IMR-90 (cell line): ENCODE data around the gene COL3A1. TPM values are rescaled to one million over a fixed set of nuclear protein-coding genes. Genes with fewer than 3 reads are reported as not detected.

Source experiments
- ATAC-seq: fragments of 200-7000 bp; cut with Tn5 transposase; 2 replicates; pipeline ENCODE4 v1.9.1; 2020; ENCODE audit warnings: low read depth, mild to moderate bottlenecking, moderate library complexity
- BruUV-seq: library from RNA; stranded (reverse); fragments of 400-500 nt; replicated peaks from 2 replicates; lab custom pipeline; 2021; lab: Mats Ljungman, UMichigan
- CTCF ChIA-PET: fragments of 300-600 bp; formaldehyde crosslinking; extraction: SDS; loops from one replicate; lab custom pipeline; 2021; ENCODE audit warnings: antibody characterized with exemption; lab: Yijun Ruan, JAX
- POLR2A ChIA-PET: fragments of 300-600 bp; sonication (Branson Sonifier 250); formaldehyde crosslinking; loops from one replicate; lab custom pipeline; 2022; ENCODE audit warnings: antibody characterized with exemption; ENCODE audit not compliant: unreplicated experiment; lab: Charles Lee
- DNase-seq: peaks from one replicate; pipeline ENCODE4 v3.0.0; 2013
- H2AFZ ChIP-seq: replicated peaks from 2 replicates; pipeline ENCODE3; 2013; ENCODE audit warnings: low read length, mild to moderate bottlenecking; ENCODE audit not compliant: poor library complexity
- H2AK5ac ChIP-seq: 2 replicates; pipeline ENCODE4 v1.6.1; 2013; ENCODE audit warnings: low read depth, low read length, inconsistent platforms
- H2AK9ac ChIP-seq: replicated peaks from 2 replicates; pipeline ENCODE3; 2013; ENCODE audit warnings: mild to moderate bottlenecking, low read depth, low read length, moderate library complexity; ENCODE audit not compliant: poor library complexity
- H2BK120ac ChIP-seq: 2 replicates; pipeline ENCODE4 v1.6.1; 2013; ENCODE audit warnings: low read depth, low read length, inconsistent platforms
- H2BK15ac ChIP-seq: 3 replicates; pipeline ENCODE4 v1.6.1; 2013; ENCODE audit warnings: low read depth, low read length, inconsistent platforms
- H2BK20ac ChIP-seq: 2 replicates; pipeline ENCODE4 v1.6.1; 2013; ENCODE audit warnings: low read depth, mild to moderate bottlenecking, inconsistent platforms, low read length, moderate library complexity
- H2BK5ac ChIP-seq: 2 replicates; pipeline ENCODE4 v1.6.1; 2013; ENCODE audit warnings: mild to moderate bottlenecking, low read depth, low read length, inconsistent platforms; ENCODE audit not compliant: poor library complexity, severe bottlenecking
- H3K14ac ChIP-seq: replicated peaks from 2 replicates; pipeline ENCODE4 v1.6.1; 2013; ENCODE audit warnings: low read depth, low read length, inconsistent platforms
- H3K18ac ChIP-seq: 2 replicates; pipeline ENCODE4 v1.6.1; 2013; ENCODE audit warnings: low read depth, low read length, control low read depth
- H3K23ac ChIP-seq: 2 replicates; pipeline ENCODE4 v1.6.1; 2013; ENCODE audit warnings: low read depth, low read length, inconsistent platforms
- H3K27ac ChIP-seq: 2 replicates; pipeline ENCODE4 v1.5.1; 2013; ENCODE audit warnings: mild to moderate bottlenecking, control low read depth, low read length; ENCODE audit not compliant: insufficient read depth
- H3K27me3 ChIP-seq: 2 replicates; pipeline ENCODE4 v1.6.1; 2013; ENCODE audit warnings: low read length; ENCODE audit not compliant: control insufficient read depth, insufficient read depth
- H3K36me3 ChIP-seq: 2 replicates; pipeline ENCODE4 v1.6.1; 2013; ENCODE audit warnings: low read length, mixed read lengths; ENCODE audit not compliant: control insufficient read depth, insufficient read depth
- H3K4ac ChIP-seq: 2 replicates; pipeline ENCODE4 v1.6.1; 2013; ENCODE audit warnings: low read depth, low read length, inconsistent platforms
- H3K4me1 ChIP-seq: 2 replicates; pipeline ENCODE4 v1.6.1; 2013; ENCODE audit warnings: low read length, mixed read lengths; ENCODE audit not compliant: control insufficient read depth, insufficient read depth
- H3K4me2 ChIP-seq: 2 replicates; pipeline ENCODE4 v1.6.1; 2013; ENCODE audit warnings: low read depth, mild to moderate bottlenecking, control low read depth, low read length, moderate library complexity
- H3K4me3 ChIP-seq: 2 replicates; pipeline ENCODE4 v1.5.1; 2013; ENCODE audit warnings: low read depth, mild to moderate bottlenecking, control low read depth, low read length, moderate library complexity; ENCODE audit not compliant: insufficient read depth
- H3K56ac ChIP-seq: 2 replicates; pipeline ENCODE4 v1.6.1; 2013; ENCODE audit warnings: low read length, inconsistent platforms; ENCODE audit not compliant: insufficient read depth; ENCODE audit errors: extremely low read depth
- H3K79me1 ChIP-seq, 2 experiments: 2 replicates each; pipeline ENCODE4 v1.6.1; 2013; ENCODE audit warnings: low read length in 2 of 2, inconsistent platforms in 1 of 2, low read depth in 1 of 2
- H3K9ac ChIP-seq: 2 replicates; pipeline ENCODE4 v1.6.1; 2013; ENCODE audit warnings: low read depth, low read length, control low read depth
- H3K9me1 ChIP-seq: 2 replicates; pipeline ENCODE4 v1.6.1; 2013; ENCODE audit warnings: low read length, inconsistent platforms; ENCODE audit not compliant: insufficient read depth
- H3K9me3 ChIP-seq: 2 replicates; pipeline ENCODE4 v1.6.1; 2013; ENCODE audit warnings: low read length; ENCODE audit not compliant: control insufficient read depth, insufficient read depth
- H4K20me1 ChIP-seq: 2 replicates; pipeline ENCODE4 v1.6.1; 2013; ENCODE audit warnings: low read length, inconsistent platforms; ENCODE audit not compliant: insufficient read depth
- H4K5ac ChIP-seq: 2 replicates; pipeline ENCODE4 v1.6.1; 2013; ENCODE audit warnings: mild to moderate bottlenecking, low read depth, low read length, control low read depth
- H4K8ac ChIP-seq, 2 experiments: 2 replicates each; pipeline ENCODE4 v1.6.1; 2013; ENCODE audit warnings: low read depth in 2 of 2, low read length in 2 of 2, control low read depth in 1 of 2, inconsistent platforms in 1 of 2
- H4K91ac ChIP-seq: 2 replicates; pipeline ENCODE4 v1.6.1; 2013; ENCODE audit warnings: low read depth, low read length, inconsistent platforms; ENCODE audit not compliant: insufficient read depth
- CEBPB ChIP-seq: IDR thresholded peaks from 2 replicates; pipeline ENCODE4 v1.6.1; 2012; ENCODE audit warnings: low read depth, low read length, improper control_type of control experiment
- WGBS, 2 experiments: methylation state at CpG; one replicate each; pipeline versions ENCODE4 v1.1.5 to v1.1.7; 2013; ENCODE audit warnings: missing lambda C conversion rate in 2 of 2; ENCODE audit not compliant: insufficient read length in 1 of 2; ENCODE audit errors: extremely low coverage in 2 of 2; 5-methylcytosine and 5-hydroxymethylcytosine counted together
- dilution Hi-C: fragments of 300-500 bp; cut with HindIII; formaldehyde crosslinking; loops from one replicate; pipeline ENCODE4 v1.14.3; 2018; ENCODE audit warnings: low sequenced_read_pairs; ENCODE audit not compliant: unreplicated experiment
- in situ Hi-C: fragments of 300-500 bp; cut with MboI; formaldehyde crosslinking; loops from 3 replicates; pipeline ENCODE4 v1.14.3; 2019; ENCODE audit warnings: low sequenced_read_pairs, inconsistent platforms, mixed read lengths
- intact Hi-C: fragments of 100-400 bp; cut with micrococcal nuclease; formaldehyde crosslinking; loops from 2 replicates; pipeline ENCODE4 v1.10.0; 2022
- polyA plus RNA-seq, 3 experiments: library from polyadenylated mRNA; depleted of rRNA; stranded (reverse); fragments of >200 nt; gene quantifications; 2 replicates each; pipeline ENCODE4 v1.2.3, GENCODE V29; 2012; ENCODE audit warnings: low replicate concordance in 1 of 3
- total RNA-seq: library from RNA; depleted of rRNA; stranded (reverse); fragments of >200 nt; gene quantifications from 2 replicates; pipeline ENCODE4 v1.2.3, GENCODE V29; 2012
- TF ChIP-seq, protein P1 (sequence below): fragments of 150-350 bp; IDR thresholded peaks from 2 replicates; pipeline ENCODE4 v1.6.1; 2016; ENCODE audit warnings: low read depth, mild to moderate bottlenecking, low read length, moderate library complexity, borderline replicate concordance

The COL3A1 gene
- total and polyA plus RNA-seq, 2 of the 4 experiments (the other 2 are of a cell fraction) = 402 to 408 TPM

- H3K4ac ChIP-seq = no peak overlapping the region
- H2BK120ac ChIP-seq = no peak overlapping the region
- no peaks in the 10 kb centered on the region for H3K9me3 ChIP-seq
- H2BK5ac ChIP-seq = peak overlapping the region; percentile 72
- H3K27me3 ChIP-seq = no peaks in the 10 kb centered on the region
- no peaks in the 10 kb centered on the region for H4K20me1 ChIP-seq
- dilution Hi-C loops (no loop called here), in situ Hi-C loops (no loop called here), intact Hi-C loops (no loop called here)
- H4K5ac ChIP-seq = no peak overlapping the region
- no peak overlapping the region for H2AFZ ChIP-seq
- H2BK15ac ChIP-seq = no peak overlapping the region
- H2BK20ac ChIP-seq = no peak overlapping the region
- peaks cover 50% of the 10 kb centered on the region for H3K36me3 ChIP-seq
- H3K27ac ChIP-seq = no peak overlapping the region
- no peak overlapping the region for H2AK9ac ChIP-seq
- no peak overlapping the region for H3K56ac ChIP-seq
- H4K91ac ChIP-seq = no peak overlapping the region
- H2AK5ac ChIP-seq = no peak overlapping the region
- WGBS, 2 experiments = no CpG with 5 or more reads among the region's 2 CpGs
- BruUV-seq = no TSS peak
- peaks cover 7% of the 10 kb centered on the region for H3K4me1 ChIP-seq
- H3K9me1 ChIP-seq = peaks cover 3% of the 10 kb centered on the region; the same call in 1 of the 2 replicates
- ChIA-PET CTCF (interaction anchor here (0.6 kb wide), 1 partner anchor 199 kb away, joined by 3 read pairs; no protein-coding TSS in a partner anchor), POLR2A (interaction anchor here (0.6 kb wide), 1 partner anchor 1183 kb away, joined by 3 read pairs; no protein-coding TSS in a partner anchor)
- no peak overlapping the region for H3K4me3 ChIP-seq
- DNase-seq = no peak
- H3K18ac ChIP-seq = no peak overlapping the region
- H4K8ac ChIP-seq = no peak overlapping the region
- H3K9ac ChIP-seq = no peak overlapping the region
- H3K4me2 ChIP-seq = no peak overlapping the region
- ATAC-seq = no peak
- no peak overlapping the region for H3K23ac ChIP-seq
- H3K14ac ChIP-seq = no peak overlapping the region
- peaks cover 17 to 36% of the 10 kb centered on the region in 2 experiments for H3K79me1 ChIP-seq
- peak; percentile 61 for TF ChIP-seq CEBPB
- TF ChIP-seq, protein P1, sequence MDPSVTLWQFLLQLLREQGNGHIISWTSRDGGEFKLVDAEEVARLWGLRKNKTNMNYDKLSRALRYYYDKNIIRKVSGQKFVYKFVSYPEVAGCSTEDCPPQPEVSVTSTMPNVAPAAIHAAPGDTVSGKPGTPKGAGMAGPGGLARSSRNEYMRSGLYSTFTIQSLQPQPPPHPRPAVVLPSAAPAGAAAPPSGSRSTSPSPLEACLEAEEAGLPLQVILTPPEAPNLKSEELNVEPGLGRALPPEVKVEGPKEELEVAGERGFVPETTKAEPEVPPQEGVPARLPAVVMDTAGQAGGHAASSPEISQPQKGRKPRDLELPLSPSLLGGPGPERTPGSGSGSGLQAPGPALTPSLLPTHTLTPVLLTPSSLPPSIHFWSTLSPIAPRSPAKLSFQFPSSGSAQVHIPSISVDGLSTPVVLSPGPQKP = no peak
Measured at GRCh38 chr2:189046320-189046719, 72.1 kb downstream of the COL3A1 start.
